GM18873 (cell line): ENCODE measurements around the gene PRSS36.
"Not testable (repeated sequence)": the region's sequence is repeated elsewhere in the genome, so short reads cannot be mapped to it uniquely, and the experiment has no call there.

ENCODE experiments used
- ATAC-seq: cut with Tn5 transposase; IDR thresholded peaks from one replicate; pipeline ENCODE4 v1.9.1; 2021; ENCODE audit warnings: mild to moderate bottlenecking, moderate library complexity, moderate number of reproducible peaks; ENCODE audit not compliant: unreplicated experiment, low FRiP score

The PRSS36 gene

GRCh38 chr16:31185339-31185738 lies 35.5 kb upstream of the PRSS36 start:
- no peak for ATAC-seq

- ATAC-seq, result no peak
These were observed 35.0 kb upstream of the PRSS36 start for GRCh38 chr16:31184888-31185287.

GRCh38 chr16:31183432-31184428 lies 33.9 kb upstream of the PRSS36 start:
- no peak for ATAC-seq

GRCh38 chr16:31182391-31182790 lies 32.5 kb upstream of the PRSS36 start:
- no peak for ATAC-seq

GRCh38 chr16:31181102-31181830 lies 31.4 kb upstream of the PRSS36 start:
- ATAC-seq, result no peak

GRCh38 chr16:31179747-31180459 lies 30.0 kb upstream of the PRSS36 start, which contains the start of gene FUS:
FUS (plus strand) TSS chr16:31180139; CDS start chr16:31180215, 76 bp downstream.
- ATAC-seq, result peak; percentile 58

- no peak for ATAC-seq
These were observed 29.4 kb upstream of the PRSS36 start for GRCh38 chr16:31179219-31179746.

GRCh38 chr16:31177136-31177535 lies 27.3 kb upstream of the PRSS36 start:
- ATAC-seq, result no peak

- not testable (repeated sequence) for ATAC-seq
These were observed 20.2 kb upstream of the PRSS36 start for GRCh38 chr16:31170048-31170447.

- no peak for ATAC-seq
These were observed 19.0 kb upstream of the PRSS36 start for GRCh38 chr16:31168848-31169247.

GRCh38 chr16:31167315-31167714 lies 17.4 kb upstream of the PRSS36 start:
- ATAC-seq, result no peak

- no peak for ATAC-seq
These were observed 7.3 kb upstream of the PRSS36 start for GRCh38 chr16:31157136-31157535.

GRCh38 chr16:31150976-31151375 lies 1.1 kb upstream of the PRSS36 start:
- not testable (repeated sequence) for ATAC-seq

GRCh38 chr16:31149332-31149731 lies 534 bp downstream of the PRSS36 start:
- no peak for ATAC-seq

GRCh38 chr16:31148896-31149295 lies 970 bp downstream of the PRSS36 start:
- no peak for ATAC-seq

- no peak for ATAC-seq
These were observed 1.6 kb downstream of the PRSS36 start for GRCh38 chr16:31148281-31148728.

- no peak for ATAC-seq
These were observed 2.3 kb downstream of the PRSS36 start for GRCh38 chr16:31147574-31147973.

- no peak for ATAC-seq
These were observed 4.4 kb downstream of the PRSS36 start for GRCh38 chr16:31145398-31145990.

GRCh38 chr16:31144418-31144817 lies 5.4 kb downstream of the PRSS36 start:
- ATAC-seq, result not testable (repeated sequence)

- ATAC-seq, result no peak
These were observed 6.1 kb downstream of the PRSS36 start for GRCh38 chr16:31143694-31144148.
